ENCODE measurements around the gene OPCML. TPM values are rescaled to one million over a fixed set of nuclear protein-coding genes. Genes with fewer than 3 reads are reported as not detected.

OPCML gene
- total RNA-seq, 1 experiment from 2014 or later, result 0.13 TPM

DNA sequence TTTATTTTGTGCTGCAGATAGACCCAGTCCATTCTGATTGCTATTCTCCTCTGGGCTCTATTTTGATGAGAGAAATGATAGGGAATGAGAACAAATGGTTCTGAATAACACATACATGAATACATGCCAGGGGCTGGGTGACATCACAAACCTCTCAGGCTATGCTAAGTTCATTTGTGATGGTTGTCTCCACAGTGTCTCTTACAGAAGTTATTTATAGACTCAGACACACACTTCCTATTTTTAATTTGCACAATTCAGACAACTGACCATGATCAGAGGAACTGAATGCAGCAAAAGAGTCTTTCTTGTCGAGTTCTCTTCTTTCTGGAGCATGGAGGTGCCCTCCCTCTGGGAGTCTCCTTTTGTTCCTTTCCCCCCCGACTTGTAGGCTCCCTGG lies 991.7 kb downstream of the OPCML start:
- Histone ChIP-seq H3K27me3 (replicated peaks; ENCODE audit: insufficient read depth, low read depth, low read length, poor library complexity) (no peaks in the 10 kb centered on the region), H3K9me3 (ENCODE audit: low read depth, low read length, poor library complexity, severe bottlenecking) (peaks cover 32% of the 10 kb centered on the region), H3K4me3 (ENCODE audit: low read depth, low read length, poor library complexity, severe bottlenecking) (no peak overlapping the region), H3K4me1 (ENCODE audit: insufficient read depth, low read length, poor library complexity, severe bottlenecking) (no peaks in the 10 kb centered on the region), H3K36me3 (ENCODE audit: insufficient read depth, low read length, poor library complexity, severe bottlenecking) (no peaks in the 10 kb centered on the region), H3K27ac (ENCODE audit: low read depth, low read length, poor library complexity, severe bottlenecking) (no peak overlapping the region)
- POLR2A ChIA-PET (ENCODE audit: low non-redundant PET), result no interaction called here
- intact Hi-C loops (cut with micrococcal nuclease; ENCODE audit: unreplicated experiment), result no loop called here
- no peak for DNase-seq (ENCODE audit: low spot score)
- no TSS peak for BruUV-seq (replicated peaks)
- CTCF ChIA-PET, result no interaction called here
- TF ChIP-seq, protein P1, sequence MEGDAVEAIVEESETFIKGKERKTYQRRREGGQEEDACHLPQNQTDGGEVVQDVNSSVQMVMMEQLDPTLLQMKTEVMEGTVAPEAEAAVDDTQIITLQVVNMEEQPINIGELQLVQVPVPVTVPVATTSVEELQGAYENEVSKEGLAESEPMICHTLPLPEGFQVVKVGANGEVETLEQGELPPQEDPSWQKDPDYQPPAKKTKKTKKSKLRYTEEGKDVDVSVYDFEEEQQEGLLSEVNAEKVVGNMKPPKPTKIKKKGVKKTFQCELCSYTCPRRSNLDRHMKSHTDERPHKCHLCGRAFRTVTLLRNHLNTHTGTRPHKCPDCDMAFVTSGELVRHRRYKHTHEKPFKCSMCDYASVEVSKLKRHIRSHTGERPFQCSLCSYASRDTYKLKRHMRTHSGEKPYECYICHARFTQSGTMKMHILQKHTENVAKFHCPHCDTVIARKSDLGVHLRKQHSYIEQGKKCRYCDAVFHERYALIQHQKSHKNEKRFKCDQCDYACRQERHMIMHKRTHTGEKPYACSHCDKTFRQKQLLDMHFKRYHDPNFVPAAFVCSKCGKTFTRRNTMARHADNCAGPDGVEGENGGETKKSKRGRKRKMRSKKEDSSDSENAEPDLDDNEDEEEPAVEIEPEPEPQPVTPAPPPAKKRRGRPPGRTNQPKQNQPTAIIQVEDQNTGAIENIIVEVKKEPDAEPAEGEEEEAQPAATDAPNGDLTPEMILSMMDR (conservative IDR thresholded peaks at IDR 0.05; ENCODE audit: low read depth, low read length), result no peak
- TF ChIP-seq EZH2 (IDR thresholded peaks at IDR 0.05; ENCODE audit: borderline replicate concordance, low read depth, low read length, poor library complexity, severe bottlenecking), result no peak

DNA sequence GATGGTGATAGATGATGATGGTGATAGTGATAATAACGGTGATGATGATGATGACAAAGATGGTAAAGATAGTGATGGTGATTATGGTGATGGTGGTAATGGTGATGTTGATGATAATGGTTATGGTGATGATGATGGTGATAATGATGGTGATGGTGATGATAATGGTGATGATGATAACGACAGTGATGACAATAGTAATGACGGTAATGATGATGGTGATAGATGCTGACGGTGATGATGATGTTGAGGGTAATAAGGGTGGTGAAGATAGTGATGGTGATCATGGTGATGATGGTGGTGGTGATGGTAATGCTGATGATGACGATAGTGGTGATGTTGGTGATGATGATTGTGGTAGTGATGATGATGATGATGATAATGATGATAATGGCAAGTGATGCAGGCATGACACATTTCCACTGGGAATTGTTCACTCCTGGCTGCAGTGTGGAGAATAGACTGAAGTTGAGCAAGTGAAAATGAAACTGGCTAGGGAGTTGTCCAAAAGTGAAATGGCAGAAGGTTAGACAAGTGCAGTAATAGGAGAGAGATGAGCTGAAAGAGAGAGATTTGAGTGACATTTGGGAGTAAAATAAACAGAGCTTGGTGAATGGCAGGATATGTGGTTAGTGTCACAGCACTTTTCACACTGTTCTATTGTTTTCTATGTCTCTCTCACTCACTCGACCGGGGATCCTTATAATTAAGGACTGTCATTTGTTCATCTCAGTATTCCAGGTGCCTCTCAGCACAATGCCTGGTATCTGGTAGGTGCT lies 992.5 kb downstream of the OPCML start:
- POLR2A ChIA-PET (ENCODE audit: low non-redundant PET), result no interaction called here

DNA sequence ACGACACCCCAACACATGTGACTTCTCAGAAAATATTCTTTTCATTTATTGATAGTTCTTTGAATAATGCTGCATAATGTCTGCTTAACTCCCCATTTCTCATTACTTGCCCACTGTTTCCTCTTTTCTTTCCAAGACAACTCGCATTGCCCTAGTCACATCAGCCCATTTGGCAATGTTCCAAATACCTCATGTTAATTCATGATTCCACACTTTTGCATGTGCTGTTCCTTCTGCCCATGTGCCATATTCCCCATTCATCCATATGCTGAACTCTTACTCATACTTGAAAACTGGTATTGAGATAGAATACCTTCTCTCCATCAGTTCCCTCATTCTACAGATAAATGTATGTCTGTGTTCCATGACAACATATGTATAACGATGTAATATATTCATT lies 993.7 kb downstream of the OPCML start:
- ChIA-PET POLR2A (ENCODE audit: low non-redundant PET) (no interaction called here), CTCF (no interaction called here)
- BruUV-seq (replicated peaks), result no TSS peak
- H3K27ac ChIP-seq (ENCODE audit: low read depth, low read length, poor library complexity, severe bottlenecking), result no peak overlapping the region
- no peaks in the 10 kb centered on the region for H3K4me1 ChIP-seq (ENCODE audit: insufficient read depth, low read length, poor library complexity, severe bottlenecking)
- H3K9me3 ChIP-seq (ENCODE audit: low read depth, low read length, poor library complexity, severe bottlenecking), result peaks cover 28% of the 10 kb centered on the region
- H3K36me3 ChIP-seq (ENCODE audit: insufficient read depth, low read length, poor library complexity, severe bottlenecking), result no peaks in the 10 kb centered on the region
- no peak for TF ChIP-seq EZH2 (IDR thresholded peaks at IDR 0.05; ENCODE audit: borderline replicate concordance, low read depth, low read length, poor library complexity, severe bottlenecking)
- TF ChIP-seq, protein P1 (conservative IDR thresholded peaks at IDR 0.05; ENCODE audit: low read depth, low read length), result no peak
- intact Hi-C loops (cut with micrococcal nuclease; ENCODE audit: unreplicated experiment), result no loop called here
- DNase-seq (ENCODE audit: low spot score), result no peak
- H3K4me3 ChIP-seq (ENCODE audit: low read depth, low read length, poor library complexity, severe bottlenecking), result no peak overlapping the region
- peaks cover 4% of the 10 kb centered on the region for H3K27me3 ChIP-seq (replicated peaks; ENCODE audit: insufficient read depth, low read depth, low read length, poor library complexity)

More for the DNA sequence above, 992.5 kb downstream of the OPCML start:
- CTCF ChIA-PET, result no interaction called here
- DNase-seq (ENCODE audit: low spot score), result no peak
- no peaks in the 10 kb centered on the region for H3K4me1 ChIP-seq (ENCODE audit: insufficient read depth, low read length, poor library complexity, severe bottlenecking)
- no peaks in the 10 kb centered on the region for H3K36me3 ChIP-seq (ENCODE audit: insufficient read depth, low read length, poor library complexity, severe bottlenecking)
- H3K27me3 ChIP-seq (replicated peaks; ENCODE audit: insufficient read depth, low read depth, low read length, poor library complexity), result no peaks in the 10 kb centered on the region
- intact Hi-C loops (cut with micrococcal nuclease; ENCODE audit: unreplicated experiment), result no loop called here
- BruUV-seq (replicated peaks), result no TSS peak
- no peak overlapping the region for H3K27ac ChIP-seq (ENCODE audit: low read depth, low read length, poor library complexity, severe bottlenecking)
- no peak overlapping the region for H3K4me3 ChIP-seq (ENCODE audit: low read depth, low read length, poor library complexity, severe bottlenecking)
- no peak for TF ChIP-seq EZH2 (IDR thresholded peaks at IDR 0.05; ENCODE audit: borderline replicate concordance, low read depth, low read length, poor library complexity, severe bottlenecking)
- TF ChIP-seq, protein P1 (conservative IDR thresholded peaks at IDR 0.05; ENCODE audit: low read depth, low read length), result no peak
- peaks cover 28% of the 10 kb centered on the region for H3K9me3 ChIP-seq (ENCODE audit: low read depth, low read length, poor library complexity, severe bottlenecking)

Measured in A673 (cell line).